Activated T-cell treated with anti-CD3 and anti-CD28 coated beads, Interleukin-2, amount 50 U/mL, for 72 hours (primary cell): ENCODE data around the gene CFAP210. TPM values are rescaled to one million over a fixed set of nuclear protein-coding genes. Genes with fewer than 3 reads are reported as not detected.
A peak's percentile ranks its signal among the peaks of the same experiment; 100 is the strongest.

Experiments used
- ATAC-seq, 2 donors: fragments of 150-1000 bp; cut with Tn5 transposase; replicated peaks in 1 of 2; 2 replicates each; pipeline ENCODE4 v1.10.0; 2021; ENCODE audit warnings: moderate library complexity in 2 of 2, mild to moderate bottlenecking in 1 of 2
- DNase-seq, 2 donors: peaks; one replicate each; pipeline ENCODE4 v3.0.0; 2021 to 2022; ENCODE audit warnings: mixed read lengths in 1 of 2
- H3K27ac Mint-ChIP-seq: one replicate; pipeline ENCODE4 v1.8.0; 2022; ENCODE audit warnings: mild to moderate bottlenecking, moderate library complexity, mixed read lengths
- H3K27me3 Mint-ChIP-seq: one replicate; pipeline ENCODE4 v1.8.0; 2022; ENCODE audit warnings: low read depth, mixed read lengths
- H3K36me3 Mint-ChIP-seq, 2 donors: one replicate each; pipeline ENCODE4 v1.8.0; 2022; ENCODE audit warnings: mixed read lengths in 2 of 2, mild to moderate bottlenecking in 1 of 2; ENCODE audit not compliant: insufficient read depth in 2 of 2
- H3K4me1 Mint-ChIP-seq: one replicate; pipeline ENCODE4 v1.8.0; 2022; ENCODE audit warnings: low read depth, mixed read lengths
- H3K4me3 Mint-ChIP-seq, 2 donors: one replicate each; pipeline ENCODE4 v1.8.0; 2022; ENCODE audit warnings: mild to moderate bottlenecking in 2 of 2, mixed read lengths in 2 of 2, moderate library complexity in 2 of 2
- H3K9me3 Mint-ChIP-seq, 2 donors: one replicate each; pipeline ENCODE4 v1.8.0; 2022; ENCODE audit warnings: mixed read lengths in 2 of 2
- total RNA-seq, 2 donors: library from RNA; stranded (reverse); gene quantifications; one replicate each; pipeline ENCODE4 v1.2.3, GENCODE V29; 2022

Gene CFAP210
- total RNA-seq, 2 donors from 2014 or later = 0.22 TPM; not detected in 1

DNA sequence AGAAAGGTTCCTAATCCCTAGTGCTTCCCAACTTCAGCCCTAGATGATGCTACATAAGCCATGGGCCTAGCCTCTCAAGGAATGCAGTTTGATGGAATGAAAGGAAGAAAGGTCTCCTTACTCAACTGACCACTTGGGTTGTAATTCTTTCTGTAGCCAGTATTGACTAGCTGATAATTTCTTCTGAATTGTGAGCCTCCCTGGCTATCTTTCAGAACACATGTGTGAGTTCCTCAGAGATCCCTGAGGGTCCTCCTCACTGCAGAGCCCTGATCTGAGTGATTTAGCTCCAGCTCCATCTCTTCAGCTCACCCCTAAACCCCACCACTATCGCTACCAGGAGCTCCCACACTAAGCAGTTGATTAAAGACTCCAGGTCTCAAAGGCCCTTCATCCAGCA is 31.5 kb downstream of the CFAP210 start:
- no peaks in the 10 kb centered on the region for H3K4me1 Mint-ChIP-seq
- peaks cover 0 to 1% of the 10 kb centered on the region in 2 donors for H3K36me3 Mint-ChIP-seq
- H3K4me3 Mint-ChIP-seq = no peak overlapping the region
- no peak overlapping the region for H3K27ac Mint-ChIP-seq
- ATAC-seq = no peak
- H3K27me3 Mint-ChIP-seq = no peaks in the 10 kb centered on the region
- DNase-seq = no peak
- H3K9me3 Mint-ChIP-seq = peaks cover 0 to 2% of the 10 kb centered on the region in 2 donors

GRCh38 chr2:169661265-169661664 is 32.9 kb downstream of the CFAP210 start:
- H3K4me1 Mint-ChIP-seq = no peaks in the 10 kb centered on the region
- no peak for ATAC-seq
- H3K36me3 Mint-ChIP-seq = peaks cover 0 to 1% of the 10 kb centered on the region in 2 donors

GRCh38 chr2:169659320-169659719 is 34.9 kb downstream of the CFAP210 start:
- ATAC-seq (no peak), DNase-seq (no peak)
- no peaks in the 10 kb centered on the region for H3K9me3 Mint-ChIP-seq
- H3K4me1 Mint-ChIP-seq = no peaks in the 10 kb centered on the region
- H3K27ac Mint-ChIP-seq = no peak overlapping the region
- H3K36me3 Mint-ChIP-seq = peaks cover 0 to 1% of the 10 kb centered on the region in 2 donors
- H3K27me3 Mint-ChIP-seq = peaks cover 8% of the 10 kb centered on the region
- no peak overlapping the region for H3K4me3 Mint-ChIP-seq

More at GRCh38 chr2:169661265-169661664, 32.9 kb downstream of the CFAP210 start:
- DNase-seq = no peak
- no peak overlapping the region for H3K27ac Mint-ChIP-seq
- no peaks in the 10 kb centered on the region for H3K9me3 Mint-ChIP-seq
- peaks cover 2% of the 10 kb centered on the region for H3K27me3 Mint-ChIP-seq
- no peak overlapping the region for H3K4me3 Mint-ChIP-seq

DNA sequence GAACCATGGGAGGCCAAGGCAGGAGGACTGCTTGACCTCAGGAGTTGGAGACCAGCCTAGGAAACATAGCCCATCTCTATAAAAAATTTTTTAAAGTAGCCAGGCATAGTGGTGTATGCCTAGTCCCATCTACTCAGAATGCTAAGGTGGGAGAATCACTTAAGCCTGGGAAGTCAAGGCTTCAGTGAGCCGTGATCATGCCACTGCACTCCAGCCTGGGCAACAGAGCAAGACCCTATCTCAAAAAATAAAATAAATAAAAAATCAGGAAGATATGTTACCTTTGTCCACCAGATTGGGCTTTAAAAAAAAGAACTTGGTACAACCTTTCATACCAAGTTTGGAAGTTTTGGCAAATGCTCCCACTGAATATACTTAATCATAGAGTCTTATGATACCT is 35.3 kb downstream of the CFAP210 start:
- H3K4me3 Mint-ChIP-seq = no peak overlapping the region
- H3K27ac Mint-ChIP-seq = no peak overlapping the region
- ATAC-seq (no peak), DNase-seq (no peak)
- peaks cover 0 to 1% of the 10 kb centered on the region in 2 donors for H3K36me3 Mint-ChIP-seq
- H3K27me3 Mint-ChIP-seq = peaks cover 13% of the 10 kb centered on the region
- H3K9me3 Mint-ChIP-seq = no peaks in the 10 kb centered on the region
- no peaks in the 10 kb centered on the region for H3K4me1 Mint-ChIP-seq

- ATAC-seq = no peak
- Mint-ChIP-seq H3K9me3 (no peaks in the 10 kb centered on the region), H3K4me3 (no peak overlapping the region), H3K4me1 (no peaks in the 10 kb centered on the region), H3K27me3 (peaks cover 24% of the 10 kb centered on the region), H3K36me3 (peaks cover 0 to 1% of the 10 kb centered on the region in 2 donors), H3K27ac (no peak overlapping the region)
- no peak for DNase-seq
Measured at GRCh38 chr2:169656164-169656563, 38.0 kb downstream of the CFAP210 start.

- no peaks in the 10 kb centered on the region for H3K4me1 Mint-ChIP-seq
- H3K27me3 Mint-ChIP-seq = peaks cover 24% of the 10 kb centered on the region
- no peak overlapping the region for H3K27ac Mint-ChIP-seq
- DNase-seq (no peak), ATAC-seq (peak in 1 of 2 donors; percentile 25)
- H3K36me3 Mint-ChIP-seq = no peaks in the 10 kb centered on the region
- no peak overlapping the region for H3K4me3 Mint-ChIP-seq
- H3K9me3 Mint-ChIP-seq = no peaks in the 10 kb centered on the region
Measured at GRCh38 chr2:169653636-169654035, 40.6 kb downstream of the CFAP210 start.

- ATAC-seq = no peak
- Mint-ChIP-seq H3K4me1 (no peaks in the 10 kb centered on the region), H3K9me3 (no peaks in the 10 kb centered on the region), H3K27me3 (peaks cover 15% of the 10 kb centered on the region), H3K27ac (no peak overlapping the region), H3K36me3 (no peaks in the 10 kb centered on the region), H3K4me3 (no peak overlapping the region)
- no peak for DNase-seq
Measured at GRCh38 chr2:169649278-169649677, 44.9 kb downstream of the CFAP210 start.

DNA sequence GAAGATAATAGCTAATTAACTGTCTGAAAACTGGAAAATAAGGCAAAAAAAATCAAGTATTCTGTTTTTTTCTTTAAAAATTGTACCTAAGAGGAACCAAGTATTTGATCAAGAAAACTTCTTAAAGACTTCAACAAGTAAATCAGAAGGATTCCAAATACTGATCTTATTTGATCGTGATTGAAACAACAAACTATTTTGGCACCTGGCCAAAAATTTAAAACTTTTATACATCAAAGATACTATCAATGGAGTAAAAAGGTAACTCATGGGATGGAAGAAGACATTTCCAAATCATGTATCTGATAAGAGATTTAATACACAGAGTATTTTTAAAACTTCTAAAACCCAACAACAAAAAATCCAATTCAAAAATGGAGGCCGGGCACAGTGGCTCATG is 46.7 kb downstream of the CFAP210 start:
- H3K4me1 Mint-ChIP-seq = no peaks in the 10 kb centered on the region

DNA sequence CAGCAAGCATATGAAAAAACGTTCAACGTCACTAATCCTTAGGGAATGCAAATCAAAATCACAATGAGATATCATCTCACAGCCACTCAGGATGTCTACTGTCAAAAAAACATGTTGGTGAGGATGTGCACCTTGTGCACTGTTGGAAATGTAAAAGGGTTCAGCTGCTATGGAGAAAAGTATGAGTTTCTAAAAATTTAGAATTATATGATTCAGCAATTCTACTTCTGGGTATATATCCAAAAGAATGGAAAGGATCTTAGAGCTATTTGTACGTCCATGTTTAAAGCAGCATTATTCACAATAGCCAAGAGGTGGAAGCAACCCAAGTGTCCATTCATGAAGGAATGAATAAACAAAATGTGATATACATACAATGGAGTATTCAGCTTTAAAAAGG is 50.0 kb downstream of the CFAP210 start:
- H3K9me3 Mint-ChIP-seq = no peaks in the 10 kb centered on the region
- DNase-seq = no peak
- H3K4me1 Mint-ChIP-seq = no peaks in the 10 kb centered on the region
- no peak for ATAC-seq
- H3K27me3 Mint-ChIP-seq = no peaks in the 10 kb centered on the region
- no peaks in the 10 kb centered on the region for H3K36me3 Mint-ChIP-seq
- H3K27ac Mint-ChIP-seq = no peak overlapping the region
- H3K4me3 Mint-ChIP-seq = no peak overlapping the region

More for the DNA sequence above, 46.7 kb downstream of the CFAP210 start:
- Mint-ChIP-seq H3K36me3 (no peaks in the 10 kb centered on the region), H3K27me3 (no peaks in the 10 kb centered on the region), H3K4me3 (no peak overlapping the region), H3K9me3 (no peaks in the 10 kb centered on the region), H3K27ac (no peak overlapping the region)
- DNase-seq = no peak
- no peak for ATAC-seq

DNA sequence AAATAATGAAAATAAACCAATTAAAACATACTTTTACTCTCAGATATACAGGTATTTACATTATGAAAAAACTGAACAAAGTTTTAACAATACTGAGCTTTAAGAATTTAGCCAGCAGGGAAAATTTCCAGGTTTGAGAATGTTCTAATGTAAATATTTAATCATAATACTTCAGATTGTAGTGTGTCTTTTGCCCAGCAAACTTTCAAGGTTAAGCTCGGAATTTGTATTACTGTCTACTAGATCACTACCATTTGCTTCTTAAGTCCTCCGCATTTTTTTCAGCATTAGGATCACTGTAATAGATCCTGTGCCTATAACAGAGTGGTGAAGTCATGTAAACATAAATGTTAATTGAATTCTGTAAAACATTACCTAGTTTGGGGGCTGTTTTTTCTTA is 52.7 kb downstream of the CFAP210 start:
- Mint-ChIP-seq H3K27ac (no peak overlapping the region), H3K36me3 (no peaks in the 10 kb centered on the region), H3K9me3 (no peaks in the 10 kb centered on the region), H3K4me1 (no peaks in the 10 kb centered on the region), H3K4me3 (no peak overlapping the region), H3K27me3 (no peaks in the 10 kb centered on the region)
- DNase-seq = no peak
- no peak for ATAC-seq

- Mint-ChIP-seq H3K27ac (no peak overlapping the region), H3K4me1 (no peaks in the 10 kb centered on the region), H3K9me3 (no peaks in the 10 kb centered on the region), H3K27me3 (no peaks in the 10 kb centered on the region), H3K4me3 (no peak overlapping the region), H3K36me3 (no peaks in the 10 kb centered on the region)
- DNase-seq (no peak), ATAC-seq (no peak)
Measured at GRCh38 chr2:169640104-169640503, 54.1 kb downstream of the CFAP210 start.

- Mint-ChIP-seq H3K9me3 (no peaks in the 10 kb centered on the region), H3K36me3 (peaks cover 3 to 10% of the 10 kb centered on the region in 2 donors), H3K27ac (no peak overlapping the region), H3K4me3 (no peak overlapping the region), H3K4me1 (no peaks in the 10 kb centered on the region), H3K27me3 (no peaks in the 10 kb centered on the region)
- no peak for DNase-seq
- no peak for ATAC-seq
Measured at GRCh38 chr2:169637620-169638019, 56.6 kb downstream of the CFAP210 start.

DNA sequence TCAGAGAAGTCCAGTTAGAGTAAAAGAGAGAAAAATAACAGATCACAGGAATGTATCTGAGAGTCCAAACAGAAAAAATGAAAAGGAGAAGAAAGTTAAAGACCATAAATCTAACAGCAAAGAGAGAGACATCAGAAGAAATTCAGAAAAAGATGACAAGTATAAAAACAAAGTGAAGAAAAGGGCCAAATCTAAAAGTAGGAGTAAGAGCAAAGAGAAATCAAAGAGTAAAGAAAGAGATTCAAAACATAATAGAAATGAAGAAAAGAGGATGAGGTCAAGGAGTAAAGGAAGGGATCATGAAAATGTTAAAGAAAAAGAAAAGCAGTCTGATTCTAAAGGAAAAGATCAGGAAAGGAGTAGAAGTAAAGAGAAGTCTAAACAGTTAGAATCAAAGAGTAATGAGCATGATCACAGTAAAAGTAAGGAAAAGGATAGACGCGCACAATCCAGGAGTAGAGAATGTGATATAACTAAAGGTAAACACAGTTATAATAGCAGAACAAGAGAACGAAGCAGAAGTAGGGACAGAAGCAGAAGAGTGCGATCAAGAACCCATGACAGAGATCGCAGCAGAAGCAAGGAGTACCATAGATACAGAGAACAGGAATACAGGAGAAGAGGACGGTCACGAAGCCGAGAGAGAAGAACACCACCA is 57.6 kb downstream of the CFAP210 start:
- Mint-ChIP-seq H3K27me3 (no peaks in the 10 kb centered on the region), H3K4me1 (no peaks in the 10 kb centered on the region), H3K27ac (no peak overlapping the region), H3K4me3 (no peak overlapping the region), H3K36me3 (peaks cover 4 to 11% of the 10 kb centered on the region in 2 donors), H3K9me3 (no peaks in the 10 kb centered on the region)
- ATAC-seq = no peak
- DNase-seq = no peak

DNA sequence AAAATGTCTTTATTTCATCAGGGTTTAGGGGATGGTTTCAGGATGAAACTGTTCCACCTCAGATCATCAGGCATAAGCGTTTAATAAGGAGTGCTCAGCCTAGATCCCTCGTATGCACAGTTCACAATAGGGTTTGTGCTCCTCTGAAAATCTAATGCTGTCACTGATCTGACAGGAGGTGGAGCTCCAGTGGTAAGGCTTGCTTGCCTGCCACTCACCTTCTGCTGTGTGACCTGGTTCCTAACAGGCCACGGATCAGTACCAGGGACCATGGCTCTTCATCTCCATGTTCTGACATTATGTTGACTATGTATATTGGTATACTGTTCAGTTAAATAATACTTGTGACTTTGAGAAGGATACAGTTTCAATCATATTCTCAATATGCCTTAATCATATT is 68.4 kb downstream of the CFAP210 start:
- Mint-ChIP-seq H3K9me3 (no peaks in the 10 kb centered on the region), H3K36me3 (peaks cover 2 to 15% of the 10 kb centered on the region in 2 donors), H3K27ac (peak overlapping the region; percentile 67), H3K4me3 (no peak overlapping the region), H3K4me1 (peaks cover 12% of the 10 kb centered on the region), H3K27me3 (no peaks in the 10 kb centered on the region)
- no peak for ATAC-seq
- DNase-seq = no peak
